Suppressor macrophage treated with lipopolysaccharide for 1 hour (primary cell): Measurements from ENCODE around the gene MRPL54.
A peak's percentile ranks its signal among the peaks of the same experiment; 100 is the strongest.

Experiments used
- DNase-seq, 3 donors: peaks; one replicate each; pipeline ENCODE4 v3.0.0-alpha.2; 2020 to 2022

The MRPL54 gene

DNA sequence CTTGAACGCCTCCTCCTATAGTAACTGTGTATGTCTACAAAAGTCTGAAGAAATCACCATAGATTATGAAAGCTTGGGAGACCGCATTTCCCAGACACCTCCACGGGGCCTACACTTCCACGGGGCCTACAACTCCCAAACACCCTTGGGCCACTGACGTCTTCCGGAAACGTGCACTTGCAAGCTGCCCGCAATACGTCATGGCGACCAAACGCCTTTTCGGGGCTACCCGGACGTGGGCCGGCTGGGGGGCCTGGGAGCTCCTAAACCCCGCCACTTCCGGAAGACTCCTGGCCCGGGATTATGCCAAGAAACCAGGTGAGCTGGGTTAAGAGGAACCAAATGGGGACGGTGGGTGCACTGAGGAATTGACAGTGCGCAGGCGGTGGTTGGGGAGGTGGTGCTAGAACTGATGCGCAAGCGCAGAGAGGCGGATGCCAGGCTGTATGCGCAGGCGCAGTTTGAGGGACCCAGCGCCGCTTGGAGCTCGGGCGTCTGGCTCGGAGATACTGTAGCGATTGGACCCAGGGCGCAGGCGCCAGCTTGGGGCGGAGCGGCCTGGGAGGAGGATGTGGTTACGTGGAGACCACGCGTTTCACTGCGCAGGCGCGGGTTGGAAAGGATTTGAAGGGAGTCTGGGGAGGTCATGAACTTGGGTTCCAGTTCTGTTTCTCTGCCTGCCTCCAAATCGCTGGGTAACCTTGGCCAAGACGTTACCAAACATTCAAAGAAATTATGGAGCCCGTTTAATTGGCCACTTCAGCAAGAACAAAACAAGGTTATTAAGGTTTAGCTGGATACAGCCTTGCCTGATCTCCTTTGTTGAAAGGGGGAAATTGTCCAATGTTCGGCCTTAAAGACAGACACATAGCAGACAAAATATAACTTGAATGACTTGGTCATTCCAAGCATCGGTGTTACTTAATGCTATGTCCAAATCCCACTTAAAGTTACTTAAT lies at the start of gene MRPL54:
Gene MRPL54, plus strand, starts transcription at position 182 of the 959 bp plus-strand sequence. Its CDS starts 19 bp downstream, at position 201.
- peak; percentile 100 for DNase-seq

DNA sequence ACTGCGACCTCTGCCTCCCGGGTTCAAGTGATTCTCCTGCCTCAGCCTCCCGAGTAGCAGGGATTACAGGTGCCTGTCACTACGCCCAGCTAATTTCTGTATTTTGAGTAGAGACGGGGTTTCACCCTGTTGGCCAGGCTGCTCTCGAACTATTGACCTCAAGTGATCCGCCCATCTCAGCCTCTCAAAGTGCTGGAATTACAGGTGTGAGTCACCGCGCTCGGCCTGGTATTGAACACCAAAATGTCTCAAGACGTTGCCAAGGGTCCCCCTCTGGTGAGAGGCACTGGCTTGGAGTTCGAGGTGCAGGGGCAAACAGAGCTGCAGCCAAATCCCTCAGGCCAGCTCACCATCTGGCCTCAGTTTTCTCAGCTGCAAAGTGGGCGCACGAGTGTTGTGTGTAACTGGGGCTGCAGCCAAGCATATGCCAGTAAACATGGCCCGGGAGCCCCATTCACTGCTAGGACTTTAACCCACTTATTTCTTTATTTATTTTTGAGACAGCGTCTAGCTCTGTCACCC lies 46.3 kb upstream of the MRPL54 start:
- no peak for DNase-seq

GRCh38 chr19:3719868-3720267 lies 42.6 kb upstream of the MRPL54 start:
- DNase-seq, result no peak

DNA sequence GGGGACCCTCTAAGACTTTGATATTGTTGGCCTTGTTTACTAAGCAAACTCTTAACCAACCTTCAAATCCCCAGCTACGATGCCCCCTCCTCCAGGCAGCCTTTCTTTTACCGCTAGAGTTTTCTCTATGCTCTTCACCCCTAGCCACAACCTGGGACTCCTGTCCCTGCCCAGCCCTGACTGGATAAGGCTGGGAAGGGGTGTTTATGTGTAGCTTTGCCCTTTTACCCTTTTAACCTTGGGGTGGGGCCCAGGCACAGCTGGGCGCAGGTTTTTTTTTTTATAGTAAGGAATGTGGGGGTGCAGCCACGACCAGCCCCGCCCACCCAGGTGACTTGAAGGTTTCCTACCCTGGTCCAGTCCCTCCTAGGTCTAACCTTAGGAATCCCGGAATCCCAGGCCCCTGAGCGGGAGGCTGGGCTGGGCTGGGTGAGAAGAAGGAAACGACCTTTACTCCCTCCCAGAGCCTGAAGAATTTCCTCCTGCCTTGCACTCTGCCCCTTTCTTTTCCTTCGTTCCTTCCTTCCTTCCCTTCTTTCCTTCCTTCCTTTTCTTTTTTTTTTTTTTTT lies 42.0 kb upstream of the MRPL54 start:
- no peak for DNase-seq

GRCh38 chr19:3721131-3721886 lies 41.2 kb upstream of the MRPL54 start:
- peak; percentile 78 to 91 (median 85) for DNase-seq

GRCh38 chr19:3721887-3722442 lies 40.5 kb upstream of the MRPL54 start:
- DNase-seq, result no peak

GRCh38 chr19:3722443-3723109 lies 39.9 kb upstream of the MRPL54 start:
- no peak for DNase-seq

GRCh38 chr19:3723110-3723488 lies 39.4 kb upstream of the MRPL54 start:
- DNase-seq, result no peak

DNA sequence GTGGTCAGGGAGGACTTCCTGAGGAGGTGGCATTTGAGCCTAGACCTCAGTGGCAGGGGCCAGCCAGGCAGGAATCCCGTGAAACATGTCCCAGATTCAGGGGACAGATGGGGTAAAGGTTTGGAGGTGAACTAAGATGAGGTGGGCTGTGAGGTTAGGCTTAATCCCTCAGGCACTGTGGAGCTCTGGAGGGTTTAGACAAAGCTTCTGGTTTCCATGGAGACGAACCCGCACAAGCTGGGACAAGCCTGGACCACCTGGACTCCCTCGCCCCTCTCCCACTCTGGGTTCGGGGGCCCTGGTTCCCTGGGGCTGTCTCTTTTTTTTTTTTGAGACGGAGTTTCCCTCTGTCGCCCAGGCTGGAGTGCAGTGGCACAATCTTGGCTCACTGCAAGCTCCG lies 38.6 kb upstream of the MRPL54 start:
- DNase-seq, result no peak

GRCh38 chr19:3725121-3725520 lies 37.4 kb upstream of the MRPL54 start:
- DNase-seq, result no peak

GRCh38 chr19:3725640-3726310 lies 36.7 kb upstream of the MRPL54 start:
- no peak for DNase-seq

DNA sequence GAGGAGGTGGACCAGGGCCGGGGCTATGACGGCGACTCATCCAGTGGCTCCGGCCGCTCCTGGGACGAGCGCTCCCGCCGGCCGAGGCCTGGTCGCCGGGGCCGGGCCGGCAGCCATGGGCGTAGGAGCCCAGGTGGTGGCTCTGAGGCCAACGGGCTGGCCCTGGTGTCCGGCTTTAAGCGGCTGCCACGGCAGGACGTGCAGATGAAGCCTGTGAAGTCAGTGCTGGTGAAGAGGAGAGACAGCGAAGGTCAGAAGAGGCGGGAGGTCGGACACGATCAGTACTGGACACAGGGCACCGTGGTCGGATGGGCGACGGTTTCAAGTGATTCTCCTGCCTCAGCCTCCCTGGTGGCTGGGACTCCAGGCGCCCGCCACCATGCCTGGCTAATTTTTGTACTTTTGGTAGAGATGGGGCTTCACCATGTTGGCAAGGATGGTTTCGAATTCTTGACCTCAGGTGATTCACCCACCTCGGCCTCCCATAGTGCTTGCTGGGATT lies 32.0 kb upstream of the MRPL54 start:
- no peak for DNase-seq

- DNase-seq, result peak in 1 of 3 donors; percentile 18
Measured at GRCh38 chr19:3732108-3732507, 30.4 kb upstream of the MRPL54 start.

- DNase-seq, result no peak
Measured at GRCh38 chr19:3733549-3734309, 28.8 kb upstream of the MRPL54 start.

GRCh38 chr19:3734310-3734600 lies 28.2 kb upstream of the MRPL54 start:
- DNase-seq, result no peak

DNA sequence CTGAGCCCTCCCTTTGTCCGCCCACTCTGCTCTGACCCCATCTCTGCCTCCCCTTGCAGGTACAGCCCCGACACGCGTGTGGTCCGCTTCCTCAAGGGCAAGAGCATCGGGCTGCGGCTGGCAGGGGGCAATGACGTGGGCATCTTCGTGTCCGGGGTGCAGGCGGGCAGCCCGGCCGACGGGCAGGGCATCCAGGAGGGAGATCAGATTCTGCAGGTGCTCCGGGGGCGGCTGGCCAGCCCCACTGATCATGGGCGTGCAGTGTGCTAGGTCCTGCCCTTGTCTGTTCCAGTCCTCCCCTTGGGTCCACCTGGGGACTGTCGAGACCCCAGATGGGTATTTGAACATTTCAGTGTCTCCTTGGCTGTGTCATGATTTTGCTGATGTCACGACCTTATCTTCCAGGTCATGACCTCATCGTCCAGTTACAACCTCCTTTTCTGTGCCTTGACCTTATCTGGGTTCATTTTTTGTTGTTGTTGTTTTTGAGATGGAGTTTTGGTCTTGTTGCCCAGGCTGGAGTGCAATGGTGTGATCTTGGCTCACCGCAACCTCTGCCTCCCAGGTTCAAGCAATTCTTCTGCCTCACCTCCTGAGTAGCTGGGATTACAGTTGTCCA lies 26.3 kb upstream of the MRPL54 start:
- no peak for DNase-seq

GRCh38 chr19:3737487-3738205 lies 24.8 kb upstream of the MRPL54 start:
- DNase-seq, result no peak

GRCh38 chr19:3738477-3739220 lies 23.8 kb upstream of the MRPL54 start:
- DNase-seq, result no peak

GRCh38 chr19:3740431-3740830 lies 22.1 kb upstream of the MRPL54 start:
- no peak for DNase-seq
